Muscle layer of duodenum (tissue), 2 donors: ENCODE results near the gene ERVFRD-1.

Experiments
- H3K27ac ChIP-seq: one replicate; pipeline ENCODE4 v1.7.0; 2013; ENCODE audit warnings: mild to moderate bottlenecking, low read length
- H3K27me3 ChIP-seq: one replicate; pipeline ENCODE4 v1.7.0; 2013; ENCODE audit warnings: low read depth, mild to moderate bottlenecking, control low read depth, low read length
- H3K36me3 ChIP-seq, 2 donors: one replicate each; pipeline ENCODE4 v1.7.0; 2013; ENCODE audit warnings: low read length in 2 of 2, control low read depth in 1 of 2, mild to moderate bottlenecking in 1 of 2; ENCODE audit not compliant: insufficient read depth in 2 of 2, control insufficient read depth in 1 of 2
- H3K4me1 ChIP-seq, 2 donors: one replicate each; pipeline ENCODE4 v1.7.0; 2013; ENCODE audit warnings: low read length in 2 of 2, mild to moderate bottlenecking in 2 of 2, control low read depth in 1 of 2, moderate library complexity in 1 of 2; ENCODE audit not compliant: insufficient read depth in 2 of 2, control insufficient read depth in 1 of 2
- H3K4me3 ChIP-seq, 2 donors: one replicate each; pipeline ENCODE4 v1.7.0; 2013; ENCODE audit warnings: low read length in 2 of 2, low read depth in 1 of 2, mild to moderate bottlenecking in 1 of 2
- H3K9me3 ChIP-seq, 2 donors: one replicate each; pipeline ENCODE4 v1.7.0; 2013; ENCODE audit warnings: low read length in 2 of 2, control low read depth in 1 of 2, mild to moderate bottlenecking in 1 of 2; ENCODE audit not compliant: control insufficient read depth in 1 of 2
- donor health status: healthy.

Gene ERVFRD-1

GRCh38 chr6:11142296-11143027 lies 30.9 kb upstream of the ERVFRD-1 start:
- H3K4me1 ChIP-seq: no peaks in the 10 kb centered on the region
- no peak overlapping the region for H3K27ac ChIP-seq
- H3K9me3 ChIP-seq: no peaks in the 10 kb centered on the region
- H3K4me3 ChIP-seq: no peak overlapping the region
- no peaks in the 10 kb centered on the region for H3K27me3 ChIP-seq
- H3K36me3 ChIP-seq: no peaks in the 10 kb centered on the region

DNA sequence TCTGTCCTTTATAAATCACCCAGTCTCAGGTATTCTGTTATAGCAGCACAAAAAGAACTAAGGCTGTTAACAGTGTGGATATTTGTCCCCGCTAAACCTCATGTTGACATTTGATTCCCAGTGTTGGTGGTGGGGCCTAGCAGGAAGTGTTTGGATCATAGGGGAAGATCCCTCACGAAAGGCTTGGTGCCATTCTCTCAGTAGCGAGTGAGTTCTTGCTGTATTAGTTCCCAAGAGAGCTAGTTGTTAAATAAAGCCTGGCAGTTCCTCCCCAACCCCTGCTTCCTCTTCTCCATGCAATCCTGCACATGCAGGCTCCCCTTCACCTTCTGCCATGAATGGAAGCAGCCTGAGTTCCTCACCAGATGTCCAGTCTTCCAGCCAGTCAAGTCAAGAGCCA lies 29.8 kb upstream of the ERVFRD-1 start:
- Histone ChIP-seq H3K4me1 (no peaks in the 10 kb centered on the region), H3K27ac (no peak overlapping the region), H3K27me3 (no peaks in the 10 kb centered on the region), H3K4me3 (no peak overlapping the region), H3K36me3 (no peaks in the 10 kb centered on the region), H3K9me3 (no peaks in the 10 kb centered on the region)

- Histone ChIP-seq H3K4me3 (no peak overlapping the region), H3K27ac (no peak overlapping the region), H3K36me3 (peaks cover 9 to 10% of the 10 kb centered on the region in 2 donors), H3K4me1 (no peaks in the 10 kb centered on the region), H3K9me3 (no peaks in the 10 kb centered on the region), H3K27me3 (no peaks in the 10 kb centered on the region)
These were observed 28.5 kb upstream of the ERVFRD-1 start for GRCh38 chr6:11140056-11140455.

DNA sequence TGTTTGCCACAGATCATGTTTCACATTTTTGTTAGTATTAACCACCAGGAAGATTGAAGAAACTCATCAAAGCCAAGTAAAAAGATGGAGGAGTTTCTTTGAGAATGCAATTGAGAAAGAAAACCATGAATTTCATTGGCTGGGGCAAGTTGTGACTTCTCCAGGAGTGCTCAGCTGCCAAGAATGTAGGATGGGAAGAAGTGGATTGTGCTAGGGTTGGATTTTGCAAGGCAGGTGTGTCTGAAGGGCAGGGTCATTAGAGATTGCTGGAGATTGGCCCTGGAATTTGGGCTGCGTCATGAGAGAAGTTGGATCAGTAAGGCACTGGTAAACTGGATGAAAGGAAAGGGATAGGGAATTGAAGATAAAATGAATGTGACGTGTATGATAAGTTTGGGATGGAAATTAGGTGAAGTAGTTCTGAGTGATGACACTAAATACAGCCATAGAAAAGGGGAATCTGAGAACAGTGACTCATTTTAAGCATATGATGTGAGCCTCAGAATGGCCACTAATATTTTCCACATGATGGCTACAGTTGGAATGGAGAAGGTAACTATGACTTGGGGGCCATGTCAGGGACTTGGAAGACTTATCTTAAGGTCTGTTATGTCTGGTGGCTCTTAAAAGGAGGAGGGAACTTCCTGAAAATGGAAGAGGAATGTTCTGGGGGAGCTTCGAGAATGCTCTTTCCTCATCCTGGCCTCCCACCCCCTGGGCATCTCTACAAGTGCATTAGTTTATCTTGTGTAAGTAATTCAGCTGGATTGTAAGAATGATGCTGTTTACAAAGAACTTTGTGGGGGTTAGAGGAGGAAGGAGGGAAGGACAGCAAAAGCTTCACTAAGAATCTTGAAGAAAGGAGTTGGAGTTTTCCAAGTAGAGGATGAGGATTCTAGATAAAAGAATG lies 27.8 kb upstream of the ERVFRD-1 start:
- Histone ChIP-seq H3K36me3 (peaks cover 14 to 16% of the 10 kb centered on the region in 2 donors), H3K4me1 (no peaks in the 10 kb centered on the region), H3K9me3 (no peaks in the 10 kb centered on the region), H3K4me3 (no peak overlapping the region), H3K27me3 (no peaks in the 10 kb centered on the region), H3K27ac (no peak overlapping the region)

DNA sequence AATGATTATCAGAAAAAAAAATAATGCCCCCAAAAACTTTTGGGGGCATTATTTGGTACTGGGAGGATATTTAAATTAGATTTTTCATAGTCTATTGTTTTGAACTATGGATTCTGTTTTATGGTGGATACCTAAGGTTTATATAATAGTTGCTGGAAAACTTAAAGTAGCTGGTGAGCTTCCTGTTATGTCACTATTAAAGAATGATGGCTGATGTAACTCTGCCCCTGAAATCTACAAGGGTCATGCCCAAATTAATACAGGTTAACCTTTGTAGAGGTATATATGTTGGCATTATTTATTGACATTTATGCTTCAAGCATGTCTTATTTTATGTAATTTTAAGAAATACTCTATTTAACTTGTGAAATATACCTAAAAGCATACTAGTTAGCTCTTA lies 25.3 kb upstream of the ERVFRD-1 start:
- H3K27ac ChIP-seq: no peak overlapping the region
- H3K9me3 ChIP-seq: no peaks in the 10 kb centered on the region
- H3K27me3 ChIP-seq: no peaks in the 10 kb centered on the region
- H3K4me1 ChIP-seq: no peaks in the 10 kb centered on the region
- H3K36me3 ChIP-seq: peaks cover 14 to 16% of the 10 kb centered on the region in 2 donors
- no peak overlapping the region for H3K4me3 ChIP-seq

- no peak overlapping the region for H3K27ac ChIP-seq
- H3K9me3 ChIP-seq: no peaks in the 10 kb centered on the region
- H3K36me3 ChIP-seq: peaks cover 14 to 16% of the 10 kb centered on the region in 2 donors
- H3K27me3 ChIP-seq: no peaks in the 10 kb centered on the region
- H3K4me1 ChIP-seq: no peaks in the 10 kb centered on the region
- H3K4me3 ChIP-seq: no peak overlapping the region
These were observed 21.8 kb upstream of the ERVFRD-1 start for GRCh38 chr6:11133281-11133680.

GRCh38 chr6:11132194-11132888 lies 20.8 kb upstream of the ERVFRD-1 start:
- Histone ChIP-seq H3K4me1 (no peaks in the 10 kb centered on the region), H3K4me3 (no peak overlapping the region), H3K27me3 (no peaks in the 10 kb centered on the region), H3K27ac (no peak overlapping the region), H3K36me3 (peaks cover 14 to 16% of the 10 kb centered on the region in 2 donors), H3K9me3 (no peaks in the 10 kb centered on the region)

DNA sequence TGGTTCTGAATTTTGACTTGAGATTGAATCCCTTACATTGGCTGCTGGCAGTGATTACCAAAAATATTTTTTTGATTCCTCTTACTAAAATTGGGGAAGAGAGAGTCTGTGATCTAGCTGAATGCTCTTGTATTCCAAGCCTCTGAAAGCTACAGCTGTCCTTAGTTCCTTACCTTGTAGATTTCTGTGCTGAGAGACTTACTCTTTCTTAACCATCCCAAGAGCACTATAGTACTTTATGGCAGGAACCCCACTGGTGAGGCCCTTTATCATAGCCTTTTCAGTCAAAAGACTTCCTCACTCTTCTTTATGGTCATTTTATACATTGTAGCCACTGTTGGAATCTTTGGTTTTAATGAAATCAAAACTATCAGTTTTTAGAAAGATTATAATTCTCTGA lies 19.1 kb upstream of the ERVFRD-1 start:
- no peaks in the 10 kb centered on the region for H3K9me3 ChIP-seq
- no peak overlapping the region for H3K4me3 ChIP-seq
- peaks cover 11% of the 10 kb centered on the region in 2 donors for H3K36me3 ChIP-seq
- no peaks in the 10 kb centered on the region for H3K4me1 ChIP-seq
- no peak overlapping the region for H3K27ac ChIP-seq
- H3K27me3 ChIP-seq: no peaks in the 10 kb centered on the region

DNA sequence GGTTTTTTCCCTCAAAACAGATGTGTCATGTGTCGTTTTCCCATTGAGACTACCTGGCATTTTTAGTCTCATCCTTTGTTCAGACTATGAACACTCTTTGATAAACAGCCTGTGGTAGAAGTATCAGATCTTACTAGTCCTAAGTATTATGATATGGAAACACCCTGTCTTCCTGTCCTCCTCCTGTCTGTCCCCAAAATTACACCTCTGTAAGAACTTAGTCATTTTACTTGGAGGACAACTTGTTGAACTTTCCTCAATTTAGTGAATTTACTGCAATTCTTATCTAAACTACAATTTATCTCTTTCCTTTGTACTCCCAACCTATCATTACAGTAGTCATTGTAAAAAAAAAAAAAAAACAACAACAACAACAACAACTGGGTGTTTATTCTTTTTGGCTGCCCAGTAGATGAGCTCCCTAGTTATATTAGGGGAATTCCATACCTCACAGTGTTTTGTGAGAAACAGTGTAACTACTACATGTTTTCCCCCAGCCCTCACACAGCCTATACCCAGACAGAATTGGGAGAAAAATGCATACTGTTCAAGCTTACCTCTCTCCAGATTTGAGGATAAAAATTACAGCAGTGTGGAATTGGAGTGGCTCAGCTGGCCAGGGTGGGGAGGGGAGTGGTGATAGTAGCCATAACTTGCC lies 18.5 kb upstream of the ERVFRD-1 start:
- no peaks in the 10 kb centered on the region for H3K27me3 ChIP-seq
- no peak overlapping the region for H3K27ac ChIP-seq
- no peaks in the 10 kb centered on the region for H3K9me3 ChIP-seq
- H3K4me3 ChIP-seq: no peak overlapping the region
- H3K36me3 ChIP-seq: peaks cover 5% of the 10 kb centered on the region in 2 donors
- H3K4me1 ChIP-seq: no peaks in the 10 kb centered on the region

DNA sequence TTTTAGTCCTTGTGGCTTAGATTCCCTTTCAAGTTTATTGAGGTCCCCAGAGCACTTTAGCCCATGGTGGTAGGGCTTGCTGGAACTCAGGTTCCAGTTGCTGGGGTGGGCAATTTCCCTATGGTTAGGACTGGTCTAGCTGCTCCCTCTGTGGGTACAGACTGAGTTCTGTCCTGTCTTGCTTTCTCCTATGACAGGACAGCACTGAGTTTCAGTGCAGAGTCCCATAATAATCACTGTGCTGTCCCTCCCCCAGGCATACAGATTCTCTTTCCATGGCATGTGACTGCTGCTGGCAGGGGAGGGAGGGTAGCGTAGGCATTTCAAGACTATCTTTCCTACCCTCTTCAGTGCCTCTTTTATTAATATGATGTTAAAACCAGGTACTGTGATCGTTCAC lies 17.1 kb upstream of the ERVFRD-1 start:
- Histone ChIP-seq H3K4me3 (no peak overlapping the region), H3K27me3 (no peaks in the 10 kb centered on the region), H3K27ac (no peak overlapping the region), H3K9me3 (no peaks in the 10 kb centered on the region), H3K4me1 (no peaks in the 10 kb centered on the region), H3K36me3 (no peaks in the 10 kb centered on the region)

GRCh38 chr6:11126876-11127275 lies 15.4 kb upstream of the ERVFRD-1 start:
- Histone ChIP-seq H3K27me3 (no peaks in the 10 kb centered on the region), H3K36me3 (no peaks in the 10 kb centered on the region), H3K9me3 (no peaks in the 10 kb centered on the region), H3K4me3 (no peak overlapping the region), H3K27ac (no peak overlapping the region), H3K4me1 (peaks cover 0 to under 1% of the 10 kb centered on the region in 2 donors)
